CD4-positive, alpha-beta T cell treated with Interleukin-15 for 4 hours (primary cell): ENCODE results near the gene TIAM2.

Experiments
- DNase-seq: peaks from one replicate; pipeline ENCODE4 v3.0.0-alpha.2; 2020; ENCODE audit warnings: low spot score

Gene TIAM2

DNA sequence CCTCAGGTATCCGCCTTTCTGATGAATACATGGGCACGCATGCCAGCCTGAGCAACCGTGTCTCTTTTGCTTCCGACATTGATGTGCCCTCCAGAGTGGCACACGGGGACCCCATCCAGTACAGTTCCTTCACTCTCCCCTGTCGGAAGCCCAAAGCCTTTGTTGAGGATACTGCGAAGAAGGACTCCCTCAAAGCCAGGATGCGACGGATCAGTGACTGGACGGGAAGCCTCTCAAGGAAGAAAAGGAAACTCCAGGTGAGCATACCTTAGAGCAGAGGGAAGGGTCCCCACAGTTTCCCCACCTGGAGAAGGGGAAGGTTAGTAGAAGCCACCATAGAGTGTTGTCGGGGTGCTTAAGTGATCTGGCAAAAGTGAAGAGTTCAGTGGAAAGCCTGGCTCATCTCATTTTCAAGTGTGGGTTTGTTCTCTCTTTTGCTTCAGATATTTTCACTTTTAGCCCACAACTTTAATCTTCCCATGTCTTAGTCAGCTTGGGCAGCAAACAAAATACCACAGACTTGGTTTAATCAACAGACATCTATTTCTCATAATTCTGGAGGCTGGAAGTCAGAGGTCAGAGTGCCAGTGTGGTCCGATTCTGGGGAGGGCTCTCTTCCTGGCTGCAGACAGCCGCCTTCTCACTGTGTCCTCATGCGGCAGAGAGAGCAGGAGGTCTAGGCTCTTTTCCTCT is 135.2 kb downstream of the TIAM2 start:
- no peak for DNase-seq

DNA sequence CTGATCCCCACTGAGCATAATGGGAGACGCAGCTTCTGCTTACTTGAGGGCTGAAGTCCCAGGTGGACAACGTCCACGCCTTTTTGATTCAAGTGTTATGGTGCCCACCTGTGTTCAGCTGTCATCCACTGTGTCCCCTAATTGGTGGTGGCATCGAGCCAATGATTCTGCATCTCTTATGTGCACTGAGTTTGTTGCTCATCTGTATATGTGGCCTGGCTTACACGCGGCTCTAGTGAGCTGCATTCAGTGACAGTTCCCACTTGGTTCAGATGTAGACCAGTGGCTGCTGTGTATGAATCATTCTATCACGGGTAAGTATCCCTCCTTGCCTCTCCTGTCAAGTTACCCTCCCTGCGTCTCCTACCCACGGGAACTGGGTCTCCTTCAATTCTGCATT is 137.5 kb downstream of the TIAM2 start:
- no peak for DNase-seq

DNA sequence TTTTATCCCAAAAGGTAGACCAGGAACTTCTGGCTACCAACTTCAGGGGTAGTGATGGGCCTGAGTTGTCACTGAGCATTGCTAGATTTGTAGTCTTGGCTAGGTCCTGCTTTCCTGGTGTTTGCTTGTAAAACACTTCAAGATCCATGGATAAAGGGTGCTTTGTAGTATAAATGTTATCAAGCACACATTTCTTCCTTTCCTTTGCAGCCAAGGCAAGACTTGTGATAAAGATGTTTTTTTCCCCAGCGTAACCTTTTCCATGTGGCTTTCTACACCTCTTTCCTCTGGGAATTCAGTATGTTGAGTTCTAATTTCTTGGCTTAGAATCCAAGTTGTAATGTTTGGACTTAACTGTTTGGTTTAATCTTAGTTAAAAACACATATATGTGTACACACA is 145.9 kb downstream of the TIAM2 start:
- no peak for DNase-seq

DNA sequence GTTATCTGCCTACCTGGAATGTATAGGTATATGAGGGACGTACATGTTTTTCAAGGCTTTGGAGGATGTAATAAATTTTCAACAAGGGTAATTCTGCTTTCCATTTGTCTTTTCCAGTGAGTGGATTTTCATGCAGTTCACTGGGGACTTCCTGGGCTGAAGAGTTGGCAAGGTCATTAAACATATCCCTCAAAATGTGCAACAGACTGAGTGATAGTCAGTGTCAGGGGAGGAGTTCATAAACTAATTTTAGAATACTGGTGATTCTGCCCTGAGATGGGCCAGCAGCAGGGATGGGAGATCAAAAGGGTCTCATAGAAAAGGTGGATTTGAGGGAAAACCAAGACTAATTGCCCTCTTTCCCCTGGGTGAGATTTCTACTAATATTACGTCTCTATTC is 146.4 kb downstream of the TIAM2 start:
- DNase-seq: no peak

DNA sequence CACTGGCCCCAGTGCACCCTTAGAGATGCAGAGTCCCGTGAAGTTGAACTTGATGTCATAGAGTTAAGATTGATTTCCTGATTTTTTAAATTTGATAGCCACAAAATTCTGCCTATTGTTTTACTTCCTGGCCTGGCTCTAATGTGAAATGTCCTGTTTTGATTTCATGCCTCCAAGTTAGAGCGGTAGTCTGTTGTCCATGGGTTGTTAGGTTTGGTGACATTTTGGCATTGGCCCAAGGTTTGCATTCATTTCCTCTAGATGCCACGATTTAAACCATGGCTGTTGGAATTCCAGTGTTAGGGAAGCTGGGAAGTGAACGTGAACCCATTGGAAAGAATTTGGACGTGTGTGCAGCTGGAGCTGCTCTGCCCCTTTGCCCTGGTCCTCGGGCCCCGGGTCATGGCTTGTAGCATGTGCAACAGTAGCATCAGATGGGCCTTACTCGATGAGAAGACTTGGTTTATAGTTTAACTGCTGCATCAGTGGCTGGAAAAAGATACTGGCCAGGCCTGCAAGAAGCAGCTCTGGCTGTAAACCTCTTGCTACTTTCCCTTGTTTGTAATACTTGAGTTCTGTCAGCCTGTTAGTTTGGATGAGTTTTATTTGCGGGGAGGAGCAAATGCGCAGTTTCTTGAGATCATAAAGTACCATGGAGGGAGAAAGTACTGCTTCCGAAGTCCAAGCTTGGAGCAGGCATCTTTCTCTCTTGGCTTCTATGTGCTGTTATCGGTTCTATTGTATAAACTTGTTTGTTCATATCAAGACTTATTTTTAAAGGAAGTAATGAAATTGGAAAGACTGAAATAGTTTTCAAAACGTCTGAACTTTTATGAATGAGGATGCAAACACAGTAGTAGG is 147.3 kb downstream of the TIAM2 start:
- no peak for DNase-seq

DNA sequence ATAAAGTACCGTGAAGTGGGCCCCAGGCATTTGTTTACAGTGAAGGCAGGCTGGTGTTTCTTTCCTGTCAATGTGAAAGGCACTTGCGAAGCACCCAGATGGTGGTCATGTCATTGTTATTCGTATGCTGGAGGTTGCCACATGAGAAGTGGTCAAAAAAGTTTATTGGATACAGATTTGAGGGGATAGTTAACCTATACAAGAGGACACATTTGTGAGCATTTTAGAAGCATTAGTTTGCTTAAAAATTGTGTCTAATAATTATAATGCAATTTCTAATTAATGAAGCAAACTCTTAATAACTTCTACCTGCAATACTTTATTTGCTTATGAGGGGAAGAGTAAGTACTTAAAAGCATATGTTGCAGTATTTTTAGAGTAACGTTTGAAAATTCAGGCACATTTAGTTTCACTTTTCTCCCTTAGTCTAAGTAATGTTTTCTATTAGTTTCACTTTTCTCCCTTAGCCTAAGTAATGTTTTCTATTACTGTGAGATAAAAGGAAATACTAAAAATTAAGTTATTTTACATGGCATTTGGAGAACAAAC is 148.0 kb downstream of the TIAM2 start:
- peak; percentile 12 for DNase-seq

DNA sequence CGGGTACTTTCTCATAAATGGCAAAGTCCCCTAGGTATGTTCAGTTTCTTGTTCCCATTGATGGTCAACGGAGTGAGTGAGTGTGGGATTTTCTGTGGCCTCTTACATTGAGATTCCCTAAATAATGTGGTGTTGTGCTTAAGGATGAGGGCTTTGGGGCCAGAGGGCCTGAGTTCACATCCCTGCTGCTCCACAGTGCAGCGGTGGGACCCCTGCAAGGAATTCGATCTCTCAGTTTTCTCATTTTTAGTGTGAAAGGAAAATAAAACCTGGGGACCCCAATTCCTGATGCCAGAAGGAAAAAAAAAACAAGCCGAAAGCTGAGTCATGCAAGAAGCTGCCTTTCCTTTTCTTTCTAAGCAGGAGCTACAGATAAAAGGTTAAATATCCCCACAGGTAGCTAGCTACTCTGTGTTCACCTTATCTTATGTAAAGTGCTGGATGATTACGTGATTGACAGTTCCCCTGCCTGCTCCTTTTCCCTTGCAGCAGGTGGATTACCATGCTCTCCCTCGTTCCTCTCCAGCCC is 148.5 kb downstream of the TIAM2 start:
- DNase-seq: no peak

DNA sequence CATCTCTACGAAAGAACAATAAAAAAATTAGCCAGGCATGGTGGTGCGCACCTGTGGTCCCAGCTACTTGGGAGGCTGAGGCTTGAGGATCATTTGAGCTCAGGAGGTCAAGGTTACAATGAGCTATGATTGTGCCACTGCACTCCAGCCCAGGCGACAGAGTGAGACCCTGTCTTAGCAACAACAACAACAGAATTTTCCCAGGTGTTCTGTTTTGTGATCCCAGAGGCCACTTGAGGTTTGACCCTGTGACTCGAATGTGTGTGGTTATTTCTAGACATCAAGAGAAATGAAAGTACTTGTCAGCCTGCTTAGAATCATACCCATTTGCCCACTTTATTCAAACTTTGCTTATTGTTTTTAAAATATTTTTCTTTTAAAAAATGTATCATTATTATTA is 151.1 kb downstream of the TIAM2 start:
- DNase-seq: no peak

DNA sequence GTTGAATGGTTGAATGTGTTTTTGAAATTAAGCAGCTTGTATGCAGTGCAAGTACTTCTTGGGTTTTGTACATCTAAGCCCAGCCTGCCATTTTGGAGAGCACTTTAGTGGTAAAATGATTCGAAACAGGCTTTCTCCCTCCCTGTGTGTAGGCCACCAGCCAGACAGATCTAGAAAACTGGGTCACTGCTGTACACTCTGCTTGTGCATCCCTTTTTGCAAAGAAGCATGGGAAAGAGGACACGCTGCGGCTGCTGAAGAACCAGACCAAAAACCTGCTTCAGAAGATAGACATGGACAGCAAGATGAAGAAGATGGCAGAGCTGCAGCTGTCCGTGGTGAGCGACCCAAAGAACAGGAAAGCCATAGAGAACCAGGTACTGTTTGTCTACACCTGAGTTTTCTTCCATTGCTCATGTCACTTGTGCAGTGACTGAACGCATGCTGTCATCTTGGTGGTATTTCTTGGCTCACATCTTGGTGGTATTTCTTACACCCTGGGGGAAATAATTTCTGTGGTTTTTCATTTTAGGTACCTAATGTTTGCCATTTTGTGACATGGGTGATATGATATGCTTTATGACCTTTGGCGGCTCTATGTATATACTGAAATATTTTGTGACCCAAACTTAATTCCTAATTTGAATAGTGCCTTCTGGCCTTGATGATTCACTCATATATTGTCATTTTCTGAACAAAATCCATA is 153.0 kb downstream of the TIAM2 start:
- DNase-seq: no peak

DNA sequence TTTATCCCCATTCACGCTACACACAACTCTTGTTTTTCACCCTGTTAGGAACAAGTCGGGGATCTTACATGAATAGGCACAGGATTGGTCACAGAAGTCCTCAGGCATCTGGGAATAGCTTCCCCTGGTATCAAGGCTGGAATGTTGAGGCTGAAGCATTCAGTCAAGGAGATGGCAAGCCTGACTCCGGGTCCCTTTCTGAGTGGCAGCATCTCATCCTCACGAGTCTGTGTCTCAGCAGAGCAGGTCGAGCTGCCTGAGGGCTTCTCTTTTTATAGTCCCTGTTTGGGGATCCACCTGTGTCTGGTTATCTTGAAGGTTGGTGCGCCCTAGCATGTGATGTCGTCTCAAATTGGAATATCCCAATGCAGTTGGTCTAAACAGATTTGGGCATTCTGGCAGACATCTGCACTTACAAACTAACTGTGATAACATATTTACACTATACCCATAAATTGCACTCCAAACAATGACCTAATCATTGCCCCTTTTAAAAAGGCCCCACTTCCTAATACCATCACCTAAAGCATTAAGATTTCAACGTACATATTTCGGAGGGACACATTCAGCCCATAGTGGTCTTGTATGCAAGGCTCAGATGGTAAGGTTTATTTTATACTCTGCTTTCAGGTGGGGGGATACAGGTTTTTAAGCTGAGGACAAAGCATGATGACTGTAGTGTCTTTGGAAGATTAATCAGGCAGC is 156.0 kb downstream of the TIAM2 start:
- no peak for DNase-seq

DNA sequence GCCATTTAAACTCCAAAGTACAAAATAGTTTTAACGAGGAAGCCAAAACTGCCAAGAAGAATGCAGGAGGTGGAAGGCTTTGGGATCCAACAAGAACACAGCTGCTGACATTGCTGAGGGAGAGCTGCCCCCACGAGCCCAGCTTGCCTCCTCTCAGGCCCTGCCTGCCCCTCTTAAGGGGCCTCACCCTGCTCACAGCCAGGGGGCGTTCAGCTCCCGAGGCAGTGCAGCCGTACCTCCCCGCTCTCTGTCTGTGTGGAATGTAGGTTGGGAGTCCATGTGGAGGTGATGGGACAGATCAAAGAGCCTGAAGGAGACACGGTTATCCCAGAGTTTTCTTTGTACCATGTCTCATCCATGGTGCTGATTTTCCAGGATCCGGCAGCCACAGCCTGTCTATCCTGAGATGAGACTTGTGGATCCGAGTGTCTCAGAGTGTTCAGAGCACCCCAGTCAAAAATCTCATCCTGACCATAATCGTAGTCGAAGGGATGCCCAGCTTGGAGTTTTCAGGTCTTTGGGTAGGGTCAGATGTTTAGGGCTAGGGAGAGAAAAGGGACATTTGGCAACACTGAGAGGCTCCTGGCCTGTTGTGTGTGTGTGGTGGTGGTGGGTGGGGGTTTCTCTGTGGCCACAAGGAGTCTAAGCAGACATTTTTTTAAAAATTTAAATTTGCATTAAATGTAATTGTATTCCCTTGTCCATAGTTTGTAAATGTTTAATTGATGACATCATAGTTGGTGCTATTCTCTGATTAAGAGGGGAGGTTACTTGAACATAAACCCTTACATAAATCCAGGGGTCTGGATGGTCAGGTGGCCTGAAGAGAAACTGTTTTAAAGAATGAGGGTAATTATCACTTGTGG is 157.3 kb downstream of the TIAM2 start:
- no peak for DNase-seq

DNA sequence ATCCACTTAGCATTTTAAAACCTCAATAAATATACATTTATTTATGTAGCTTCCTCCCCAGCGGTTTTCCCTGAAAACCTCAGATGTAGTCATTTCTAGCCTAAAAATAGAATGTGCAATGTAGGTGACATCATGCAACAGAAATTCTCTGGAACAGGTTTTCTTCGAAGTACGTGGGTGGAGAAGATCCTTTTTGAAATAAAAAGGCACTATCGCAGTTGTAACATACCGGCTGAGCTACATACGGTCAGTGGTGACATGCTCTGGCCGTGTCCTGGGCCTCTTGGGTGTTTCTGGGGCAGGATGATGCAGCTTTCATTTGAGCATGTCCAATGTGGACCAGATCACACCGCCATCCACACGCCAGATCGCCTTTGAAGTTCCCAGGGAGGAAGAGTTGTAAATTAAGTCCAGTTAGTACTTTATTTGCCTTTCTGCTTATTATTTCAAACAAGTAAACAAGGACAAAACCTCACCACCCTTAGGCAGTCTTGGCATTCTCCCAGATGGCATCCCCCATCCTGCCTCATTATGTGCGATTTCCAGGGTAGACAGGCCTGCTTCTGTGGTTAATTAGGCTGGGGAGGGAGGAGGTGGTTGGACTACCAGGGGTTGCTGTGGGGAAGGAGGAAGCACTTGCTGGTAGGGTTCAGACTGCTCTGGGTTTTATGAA is 159.2 kb downstream of the TIAM2 start:
- peak; percentile 70 for DNase-seq

DNA sequence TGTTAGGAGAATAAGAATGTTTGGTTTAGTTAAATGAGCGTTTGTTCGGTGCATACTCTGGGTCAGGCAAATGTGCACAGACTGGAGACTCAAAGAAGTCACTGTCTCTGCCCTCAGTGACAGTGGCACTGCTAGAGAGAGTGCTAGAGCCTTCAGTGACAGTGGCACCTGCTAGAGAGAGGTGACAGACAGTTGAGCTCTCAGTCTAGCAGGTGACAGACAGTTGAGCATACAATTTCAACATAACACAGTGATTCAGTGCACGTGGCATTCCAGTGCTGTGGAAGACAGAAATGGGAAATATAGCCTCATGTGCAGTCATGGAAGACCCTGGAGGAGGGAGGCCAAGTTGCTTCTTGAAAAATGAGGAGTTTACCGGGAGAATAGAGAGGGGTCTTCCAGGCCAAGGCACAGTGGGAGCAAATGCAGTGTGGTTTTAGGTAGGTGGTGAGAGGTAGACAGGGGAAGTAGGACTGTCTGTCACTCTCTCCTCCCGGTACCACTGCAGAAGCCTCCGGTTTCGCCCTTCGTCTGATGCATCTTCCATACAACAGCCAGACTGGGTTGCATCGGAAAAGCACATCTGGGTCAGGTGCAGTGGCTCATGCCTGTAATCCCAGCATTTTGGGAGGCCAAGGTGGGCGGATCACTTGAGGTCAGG is 160.8 kb downstream of the TIAM2 start:
- DNase-seq: peak; percentile 41

DNA sequence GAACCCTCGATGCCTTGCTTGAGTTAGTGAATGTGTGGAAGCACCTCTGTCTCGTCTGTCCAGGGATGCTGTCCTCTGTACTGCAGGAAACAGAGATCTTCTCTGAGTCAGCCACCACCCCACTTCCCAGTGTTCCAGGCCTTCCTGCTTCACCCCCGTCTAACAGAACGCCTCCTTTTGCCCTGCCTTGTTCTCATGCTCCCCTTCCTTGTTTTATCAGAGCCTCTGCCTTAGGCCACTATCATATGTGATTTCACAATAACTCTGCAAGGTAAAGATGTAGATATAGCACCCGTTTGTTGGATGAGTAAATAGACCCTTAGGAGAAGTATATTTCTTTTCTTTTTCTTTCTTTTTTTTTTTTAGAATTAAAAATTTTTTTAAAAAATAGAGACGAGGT is 162.0 kb downstream of the TIAM2 start:
- DNase-seq: no peak

DNA sequence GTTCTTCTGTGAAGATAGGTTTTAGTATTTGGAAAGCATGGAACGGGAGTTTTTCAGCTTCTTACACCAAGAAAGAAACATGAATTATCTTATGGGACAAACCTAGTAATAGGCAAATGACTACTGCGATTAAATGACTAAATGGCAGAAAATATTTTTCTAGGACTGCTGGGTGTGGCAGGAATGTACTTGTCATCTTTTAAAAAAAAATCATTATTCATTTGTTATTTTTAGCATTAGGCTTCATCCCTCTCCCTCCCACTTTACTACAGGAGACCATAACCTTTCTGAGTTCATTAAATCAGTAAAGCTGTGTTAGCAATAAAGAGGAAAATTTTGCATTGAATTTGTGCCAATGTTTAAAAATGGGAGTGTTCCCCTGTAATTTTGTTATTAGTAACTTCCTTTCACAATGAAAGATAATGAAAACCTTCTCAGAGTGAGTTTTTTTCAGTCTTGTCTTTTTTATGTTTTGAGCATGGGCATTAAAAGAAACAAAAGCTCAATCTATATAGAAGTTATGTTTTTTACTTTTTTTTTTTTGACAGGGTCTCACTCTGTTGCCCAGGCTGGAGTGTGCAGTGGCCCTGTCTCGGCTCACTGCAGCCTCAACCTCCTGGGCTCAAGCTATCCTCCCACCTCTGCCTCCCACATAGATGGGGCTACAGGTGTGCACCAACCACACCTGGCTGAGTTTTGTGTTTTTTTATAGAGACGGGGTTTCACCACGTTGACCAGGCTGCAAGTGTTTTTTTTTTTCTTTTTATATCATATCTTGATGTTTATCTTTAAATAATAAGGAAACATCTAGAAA is 163.1 kb downstream of the TIAM2 start:
- no peak for DNase-seq

DNA sequence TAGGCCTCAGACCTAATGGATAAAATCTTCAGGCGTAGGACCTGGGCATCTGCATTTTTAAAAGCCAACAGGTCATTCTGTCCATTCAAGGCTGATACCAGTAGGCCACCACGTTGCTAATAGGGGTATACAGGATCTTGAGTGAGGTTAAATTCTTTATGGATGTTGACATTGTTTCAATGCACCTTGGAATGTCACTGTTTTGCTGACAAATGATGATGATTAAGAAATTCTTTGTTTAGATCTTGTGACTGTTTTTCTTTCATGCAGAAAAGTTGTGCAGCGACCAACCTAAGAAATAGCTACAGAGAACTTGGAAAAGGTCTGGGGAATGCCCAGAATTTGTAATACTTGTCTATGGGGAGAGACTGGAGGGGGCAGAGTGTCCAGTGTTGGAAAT is 167.6 kb downstream of the TIAM2 start:
- no peak for DNase-seq

DNA sequence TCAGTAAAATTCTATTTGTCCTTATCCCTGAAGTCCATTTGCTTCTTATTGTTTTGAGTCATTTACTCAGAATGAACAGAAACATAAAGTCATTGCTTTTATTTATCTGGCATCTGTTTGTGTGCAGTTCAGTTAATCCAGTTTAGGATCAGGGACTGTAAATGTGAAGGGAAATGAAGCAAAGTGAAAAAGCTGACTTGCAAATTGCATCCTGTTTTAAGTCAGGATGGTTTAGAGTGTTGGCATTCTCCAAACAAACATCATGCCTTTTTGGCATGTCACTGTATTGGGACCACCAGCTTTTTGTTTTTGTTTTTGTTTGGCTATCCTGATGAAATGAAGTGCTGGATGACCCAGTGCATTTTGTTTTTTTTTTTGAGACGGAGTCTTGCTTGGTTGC is 168.5 kb downstream of the TIAM2 start:
- DNase-seq: no peak

DNA sequence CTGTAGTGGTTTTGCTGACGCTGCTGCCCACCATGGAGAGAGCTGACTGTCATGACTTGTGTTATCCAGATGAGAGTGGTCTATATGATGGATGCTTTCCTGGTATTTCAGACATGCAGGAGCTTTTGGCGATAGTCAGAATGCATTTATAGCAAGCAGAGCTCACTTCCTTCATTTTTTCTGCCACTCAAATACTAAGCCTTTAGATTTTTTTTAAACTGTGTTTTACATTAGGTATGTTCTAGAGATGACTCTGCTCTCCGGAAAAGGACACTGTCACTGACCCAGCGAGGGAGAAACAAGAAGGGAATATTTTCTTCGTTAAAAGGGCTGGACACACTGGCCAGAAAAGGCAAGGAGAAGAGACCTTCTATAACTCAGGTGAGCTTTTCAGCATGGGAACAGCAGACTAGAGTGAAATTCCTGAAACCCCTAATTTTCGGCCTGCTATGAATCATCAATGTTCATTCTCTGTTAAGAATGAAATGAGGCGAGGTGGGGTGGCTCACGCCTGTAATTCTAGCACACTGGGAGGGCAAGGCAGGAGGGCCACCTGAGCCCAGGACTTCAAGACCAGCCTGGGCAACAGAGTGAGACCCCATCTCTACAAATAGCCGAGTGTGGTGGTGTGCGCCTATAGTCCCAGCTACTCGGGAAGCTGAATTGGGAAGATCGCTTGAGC is 170.1 kb downstream of the TIAM2 start:
- no peak for DNase-seq
